HG03280 (cell line): ENCODE measurements around the gene PROSER1.
A peak's percentile ranks its signal among the peaks of the same experiment; 100 is the strongest.
"Not testable (repeated sequence)": the region's sequence is repeated elsewhere in the genome, so short reads cannot be mapped to it uniquely, and the experiment has no call there.

Source experiments
- ATAC-seq: cut with Tn5 transposase; IDR thresholded peaks from one replicate; pipeline ENCODE4 v1.9.1; 2021; ENCODE audit warnings: mild to moderate bottlenecking, moderate library complexity; ENCODE audit not compliant: unreplicated experiment

PROSER1 gene

GRCh38 chr13:39032150-39032549, 5.7 kb downstream of the PROSER1 start:
- no peak for ATAC-seq

- no peak for ATAC-seq
Observed at GRCh38 chr13:39025433-39025839, 12.5 kb downstream of the PROSER1 start.

GRCh38 chr13:39023761-39024160, 14.1 kb downstream of the PROSER1 start:
- ATAC-seq, result no peak

GRCh38 chr13:39023316-39023715, 14.6 kb downstream of the PROSER1 start:
- no peak for ATAC-seq

- ATAC-seq, result no peak
Observed at GRCh38 chr13:39020853-39021462, 16.9 kb downstream of the PROSER1 start.

GRCh38 chr13:39016787-39017186, 21.1 kb downstream of the PROSER1 start:
- ATAC-seq, result peak; percentile 86

GRCh38 chr13:39016087-39016486, 21.8 kb downstream of the PROSER1 start:
- ATAC-seq, result peak; percentile 68

GRCh38 chr13:39013462-39013861, 24.4 kb downstream of the PROSER1 start:
- ATAC-seq, result no peak

- no peak for ATAC-seq
Observed at GRCh38 chr13:39012608-39013007, 25.3 kb downstream of the PROSER1 start.

GRCh38 chr13:39006371-39007111, 31.3 kb downstream of the PROSER1 start:
- not testable (repeated sequence) for ATAC-seq

GRCh38 chr13:38998739-38999138, 39.1 kb downstream of the PROSER1 start:
- ATAC-seq, result no peak

- ATAC-seq, result no peak
Observed at GRCh38 chr13:38993381-38993780, 44.5 kb downstream of the PROSER1 start.

- no peak for ATAC-seq
Observed at GRCh38 chr13:38990693-38991092, 47.2 kb downstream of the PROSER1 start, which contains the start of gene STOML3. Gene STOML3, minus strand, starts transcription at chr13:38990831. Its CDS starts 110 bp downstream, at chr13:38990721.

- ATAC-seq, result no peak
Observed at GRCh38 chr13:38981096-38981495, 56.8 kb downstream of the PROSER1 start.

GRCh38 chr13:38980750-38981078, 57.2 kb downstream of the PROSER1 start:
- no peak for ATAC-seq

- ATAC-seq, result no peak
Observed at GRCh38 chr13:38979891-38980749, 57.8 kb downstream of the PROSER1 start.

GRCh38 chr13:38970380-38971051, 67.4 kb downstream of the PROSER1 start:
- no peak for ATAC-seq

GRCh38 chr13:38969187-38969586, 68.7 kb downstream of the PROSER1 start:
- no peak for ATAC-seq

GRCh38 chr13:38967446-38967845, 70.4 kb downstream of the PROSER1 start:
- no peak for ATAC-seq

- ATAC-seq, result no peak
Observed at GRCh38 chr13:38965281-38965680, 72.6 kb downstream of the PROSER1 start.

GRCh38 chr13:38960175-38960574, 77.7 kb downstream of the PROSER1 start:
- ATAC-seq, result no peak
